SU-DHL-6 (cell line): Measurements from ENCODE around the gene ARHGEF11.
"Not testable (repeated sequence)": the region's sequence is repeated elsewhere in the genome, so short reads cannot be mapped to it uniquely, and the experiment has no call there.

Source experiments
- H2AFZ ChIP-seq: fragments of 200-600 bp; sonication (generic); 2 replicates; pipeline ENCODE4 v1.6.1; 2014; ENCODE audit warnings: low read depth, mild to moderate bottlenecking, moderate library complexity, mixed read lengths, antibody characterized with exemption, low read length; ENCODE audit not compliant: severe bottlenecking
- H3F3A ChIP-seq: fragments of 200-600 bp; shearing (Covaris generic); 2 replicates; pipeline ENCODE4 v1.6.0; 2016; ENCODE audit warnings: antibody characterized with exemption, mild to moderate bottlenecking; ENCODE audit not compliant: insufficient read depth
- H3K27ac ChIP-seq: fragments of 200-600 bp; sonication (generic); 2 replicates; pipeline ENCODE4 v1.5.1; 2016; ENCODE audit warnings: low read depth, mild to moderate bottlenecking, low read length, moderate library complexity, mixed read lengths
- H3K27me3 ChIP-seq: fragments of 200-600 bp; sonication (generic), shearing (Covaris generic); 2 replicates; pipeline ENCODE4 v1.6.0; 2014; ENCODE audit warnings: mild to moderate bottlenecking, low read length
- H3K36me3 ChIP-seq: fragments of 200-600 bp; sonication (generic); 2 replicates; pipeline ENCODE4 v1.6.1; 2014; ENCODE audit warnings: mild to moderate bottlenecking, low read length, mixed read lengths
- H3K4me2 ChIP-seq: fragments of 300-600, 200-600 bp; shearing (Covaris generic), sonication (generic); 2 replicates; pipeline ENCODE4 v1.6.0; 2014; ENCODE audit warnings: low read length, low read depth, mild to moderate bottlenecking; ENCODE audit not compliant: poor library complexity, severe bottlenecking
- H3K4me3 ChIP-seq: fragments of 200-600 bp; sonication (generic); 2 replicates; pipeline ENCODE4 v1.5.1; 2014; ENCODE audit warnings: antibody characterized with exemption, low read length, mild to moderate bottlenecking, mixed read lengths; ENCODE audit not compliant: insufficient read depth, poor library complexity, severe bottlenecking
- H3K79me2 ChIP-seq: fragments of 200-600 bp; sonication (generic); 2 replicates; pipeline ENCODE4 v1.6.1; 2014; ENCODE audit warnings: mild to moderate bottlenecking, low read length, moderate library complexity; ENCODE audit not compliant: insufficient read depth
- H3K9ac ChIP-seq: fragments of 200-600 bp; sonication (generic); 2 replicates; pipeline ENCODE4 v1.7.0; 2014; ENCODE audit warnings: mild to moderate bottlenecking, low read length
- H3K9me2 ChIP-seq: fragments of 200-600 bp; sonication (generic); replicated peaks from 2 replicates; pipeline ENCODE4 v1.6.1; 2014; ENCODE audit warnings: low read length; ENCODE audit not compliant: insufficient read depth
- H3K9me3 ChIP-seq: fragments of 200-600 bp; sonication (generic); 2 replicates; pipeline ENCODE4 v1.6.1; 2014; ENCODE audit warnings: low read length, mixed read lengths; ENCODE audit not compliant: insufficient read depth
- H4K20me1 ChIP-seq: fragments of 200-600 bp; sonication (generic); 2 replicates; pipeline ENCODE4 v1.6.1; 2014; ENCODE audit warnings: low read depth, mild to moderate bottlenecking, antibody characterized with exemption, low read length, moderate library complexity, mixed read lengths
- CTCF ChIP-seq: fragments of 200-600 bp; sonication (generic); IDR thresholded peaks from one replicate; pipeline ENCODE4 v1.5.1; 2017; ENCODE audit warnings: antibody characterized with exemption, mild to moderate bottlenecking, low read length, moderate library complexity; ENCODE audit not compliant: insufficient read depth, poor library complexity, severe bottlenecking
- EZH2phosphoT487 ChIP-seq: fragments of 200-600 bp; sonication (generic), shearing (Covaris generic); conservative IDR thresholded peaks from 2 replicates; pipeline ENCODE4 v1.6.1; 2018; ENCODE audit warnings: mild to moderate bottlenecking, antibody characterized with exemption, low read length, moderate library complexity, mixed read lengths

ARHGEF11 gene

GRCh38 chr1:156927215-156928042, 118.1 kb downstream of the ARHGEF11 start:
- no peak overlapping the region for H3K27ac ChIP-seq
- H3K79me2 ChIP-seq: no peaks in the 10 kb centered on the region
- H3K9me2 ChIP-seq: no peaks in the 10 kb centered on the region
- no peak overlapping the region for H2AFZ ChIP-seq
- no peak overlapping the region for H3K4me2 ChIP-seq
- no peaks in the 10 kb centered on the region for H3K9me3 ChIP-seq
- H3F3A ChIP-seq: no peaks in the 10 kb centered on the region
- no peak overlapping the region for H3K9ac ChIP-seq
- no peaks in the 10 kb centered on the region for H3K36me3 ChIP-seq
- TF ChIP-seq CTCF: no peak
- no peak for TF ChIP-seq EZH2phosphoT487
- H4K20me1 ChIP-seq: no peaks in the 10 kb centered on the region
- H3K4me3 ChIP-seq: no peak overlapping the region
- no peaks in the 10 kb centered on the region for H3K27me3 ChIP-seq

- H3K79me2 ChIP-seq, H3K36me3 ChIP-seq, H3K4me3 ChIP-seq, H3K9me3 ChIP-seq, H3K9ac ChIP-seq, H2AFZ ChIP-seq, H3K9me2 ChIP-seq, H3K27me3 ChIP-seq, H4K20me1 ChIP-seq, H3K27ac ChIP-seq, H3F3A ChIP-seq, H3K4me2 ChIP-seq: not testable (repeated sequence)
These were observed 118.8 kb downstream of the ARHGEF11 start for GRCh38 chr1:156926695-156927094.

- H3K27ac ChIP-seq: no peak overlapping the region
- no peak overlapping the region for H3K9ac ChIP-seq
- TF ChIP-seq EZH2phosphoT487 (no peak), CTCF (no peak)
- H2AFZ ChIP-seq: no peak overlapping the region
- no peaks in the 10 kb centered on the region for H3K9me2 ChIP-seq
- no peaks in the 10 kb centered on the region for H3K27me3 ChIP-seq
- no peaks in the 10 kb centered on the region for H4K20me1 ChIP-seq
- H3K9me3 ChIP-seq: no peaks in the 10 kb centered on the region
- no peaks in the 10 kb centered on the region for H3F3A ChIP-seq
- H3K79me2 ChIP-seq: no peaks in the 10 kb centered on the region
- no peak overlapping the region for H3K4me2 ChIP-seq
- H3K36me3 ChIP-seq: no peaks in the 10 kb centered on the region
- H3K4me3 ChIP-seq: no peak overlapping the region
These were observed 119.4 kb downstream of the ARHGEF11 start for GRCh38 chr1:156926175-156926574.
